NCI-H146 treated with DMSO at 0.1 percent for 48 hours (cell line): ENCODE results near the gene NTPCR.

Experiments used
- DNase-seq: peaks from one replicate; lab custom pipeline; 2025; ENCODE audit not compliant: unreplicated experiment; lab: John Stamatoyannopoulos, UW

Gene NTPCR

GRCh38 chr1:232958067-232958466 lies 7.7 kb downstream of the NTPCR start:
- no peak for DNase-seq

- no peak for DNase-seq
These were observed 12.6 kb downstream of the NTPCR start for GRCh38 chr1:232962761-232963745.

- no peak for DNase-seq
These were observed 14.2 kb downstream of the NTPCR start for GRCh38 chr1:232964601-232965000.

- no peak for DNase-seq
These were observed 14.9 kb downstream of the NTPCR start for GRCh38 chr1:232965124-232965911.

- no peak for DNase-seq
These were observed 15.5 kb downstream of the NTPCR start for GRCh38 chr1:232965912-232966217.

GRCh38 chr1:232966663-232967062 lies 16.3 kb downstream of the NTPCR start:
- DNase-seq, result no peak

GRCh38 chr1:232968391-232968790 lies 18.0 kb downstream of the NTPCR start:
- no peak for DNase-seq

- DNase-seq, result no peak
These were observed 18.6 kb downstream of the NTPCR start for GRCh38 chr1:232968965-232969364.

- DNase-seq, result no peak
These were observed 19.4 kb downstream of the NTPCR start for GRCh38 chr1:232969799-232970198.

- DNase-seq, result no peak
These were observed 20.1 kb downstream of the NTPCR start for GRCh38 chr1:232970508-232970907.

GRCh38 chr1:232973652-232974611 lies 23.5 kb downstream of the NTPCR start:
- no peak for DNase-seq

GRCh38 chr1:232974971-232975370 lies 24.6 kb downstream of the NTPCR start:
- no peak for DNase-seq

- no peak for DNase-seq
These were observed 27.8 kb downstream of the NTPCR start for GRCh38 chr1:232978091-232978634.

- no peak for DNase-seq
These were observed 28.4 kb downstream of the NTPCR start for GRCh38 chr1:232978815-232979214.

- no peak for DNase-seq
These were observed 29.1 kb downstream of the NTPCR start for GRCh38 chr1:232979558-232979957.

GRCh38 chr1:232980355-232980978 lies 30.1 kb downstream of the NTPCR start:
- no peak for DNase-seq

GRCh38 chr1:232980986-232981560 lies 30.7 kb downstream of the NTPCR start:
- no peak for DNase-seq

GRCh38 chr1:232982238-232982944 lies 32.0 kb downstream of the NTPCR start:
- DNase-seq, result no peak

GRCh38 chr1:232983375-232983774 lies 33.0 kb downstream of the NTPCR start:
- no peak for DNase-seq
